OCI-LY1 (cell line): ENCODE measurements around the gene ADGRB2.

Experiments used
- H2AFZ ChIP-seq: fragments of 200-600 bp; sonication (generic), shearing (Covaris generic); 2 replicates; pipeline ENCODE4 v1.6.0; 2014; ENCODE audit warnings: antibody characterized with exemption, mild to moderate bottlenecking, low read length
- H3F3A ChIP-seq: fragments of 200-600 bp; sonication (generic), shearing (Covaris generic); 2 replicates; pipeline ENCODE4 v1.6.0; 2014; ENCODE audit warnings: mild to moderate bottlenecking, antibody characterized with exemption, low read length, moderate library complexity; ENCODE audit not compliant: insufficient read depth
- H3K27ac ChIP-seq: fragments of 200-600 bp; sonication (generic); 2 replicates; pipeline ENCODE4 v1.5.1; 2014; ENCODE audit warnings: low read length, mixed run types, mild to moderate bottlenecking, low read depth; ENCODE audit not compliant: poor library complexity, severe bottlenecking
- H3K27me3 ChIP-seq: fragments of 200-600 bp; sonication (generic); 2 replicates; pipeline ENCODE4 v1.6.0; 2014; ENCODE audit warnings: antibody characterized with exemption, mild to moderate bottlenecking, low read length, moderate library complexity; ENCODE audit not compliant: insufficient read depth
- H3K36me3 ChIP-seq: fragments of 200-600 bp; sonication (generic); 2 replicates; pipeline ENCODE4 v1.6.1; 2014; ENCODE audit warnings: mild to moderate bottlenecking, antibody characterized with exemption, low read length, moderate library complexity, mixed read lengths; ENCODE audit not compliant: insufficient read depth
- H3K4me1 ChIP-seq: fragments of 200-600 bp; sonication (generic); 2 replicates; pipeline ENCODE4 v1.5.1; 2014; ENCODE audit warnings: mild to moderate bottlenecking, low read length, moderate library complexity; ENCODE audit not compliant: insufficient read depth, severe bottlenecking
- H3K4me2 ChIP-seq: fragments of 200-600 bp; sonication (generic), shearing (Covaris generic); 2 replicates; pipeline ENCODE4 v1.6.1; 2014; ENCODE audit warnings: low read length
- H3K4me3 ChIP-seq: fragments of 200-600 bp; sonication (generic); 2 replicates; pipeline ENCODE4 v1.5.1; 2014; ENCODE audit warnings: low read length, low read depth, mild to moderate bottlenecking, mixed read lengths; ENCODE audit not compliant: poor library complexity, severe bottlenecking
- H3K79me2 ChIP-seq: fragments of 200-600 bp; shearing (Covaris generic); 2 replicates; pipeline ENCODE4 v1.6.1; 2016; ENCODE audit warnings: mixed run types, low read length, mixed read lengths; ENCODE audit not compliant: insufficient read depth
- H3K9ac ChIP-seq: fragments of 200-600 bp; sonication (generic), shearing (Covaris generic); 2 replicates; pipeline ENCODE4 v1.6.1; 2014; ENCODE audit warnings: mild to moderate bottlenecking, low read length, mixed read lengths
- H3K9me2 ChIP-seq: fragments of 200-600 bp; sonication (generic), shearing (Covaris generic); 2 replicates; pipeline ENCODE4 v1.6.1; 2014; ENCODE audit warnings: low read depth, mild to moderate bottlenecking, low read length, mixed read lengths
- H3K9me3 ChIP-seq: fragments of 200-600 bp; shearing (Covaris generic); 2 replicates; pipeline ENCODE4 v1.6.1; 2014; ENCODE audit warnings: low read length, mixed read lengths
- H4K20me1 ChIP-seq: fragments of 200-600 bp; sonication (generic), shearing (Covaris generic); 2 replicates; pipeline ENCODE4 v1.6.0; 2016; ENCODE audit warnings: mild to moderate bottlenecking, low read length; ENCODE audit not compliant: insufficient read depth
- EZH2 ChIP-seq: fragments of 200-600 bp; sonication (generic), shearing (Covaris generic); IDR thresholded peaks from 2 replicates; pipeline ENCODE4 v1.8.0; 2017; ENCODE audit warnings: borderline replicate concordance, mixed run types, mild to moderate bottlenecking, antibody characterized with exemption, low read length, moderate library complexity, mixed read lengths
- TF ChIP-seq, protein P1 (sequence below): fragments of 200-600 bp; sonication (generic), shearing (Covaris generic); IDR thresholded peaks from 2 replicates; pipeline ENCODE4 v1.5.1; 2017; ENCODE audit warnings: mild to moderate bottlenecking, antibody characterized with exemption, low read length, moderate library complexity, mixed read lengths

Gene ADGRB2

DNA sequence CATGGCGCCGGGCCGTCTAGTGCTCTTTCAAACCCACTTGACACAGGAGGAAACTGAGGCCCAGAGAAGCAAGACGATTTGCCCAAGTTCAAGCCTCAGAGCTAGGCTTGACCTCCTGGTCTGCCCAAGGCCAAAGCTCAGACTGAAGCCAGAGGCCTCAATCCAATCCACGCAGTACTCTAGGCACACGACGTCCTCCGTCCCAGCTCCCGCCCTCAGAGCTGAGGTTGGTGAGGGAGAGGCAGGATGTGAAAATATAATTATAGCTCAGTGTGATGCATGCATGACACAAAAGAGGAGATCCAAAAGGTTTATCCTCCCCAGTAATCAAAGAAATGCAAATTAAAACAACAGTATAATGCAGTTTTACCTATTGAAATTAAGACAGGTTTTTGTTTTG is 15.5 kb upstream of the ADGRB2 start:
- Histone ChIP-seq H3K79me2 (no peaks in the 10 kb centered on the region), H3F3A (no peaks in the 10 kb centered on the region), H3K27ac (no peak overlapping the region), H4K20me1 (no peaks in the 10 kb centered on the region), H3K36me3 (no peaks in the 10 kb centered on the region), H3K4me1 (peaks cover 15% of the 10 kb centered on the region), H3K9me3 (no peaks in the 10 kb centered on the region), H3K9ac (no peak overlapping the region), H3K27me3 (no peaks in the 10 kb centered on the region), H3K4me2 (no peak overlapping the region), H2AFZ (no peak overlapping the region), H3K9me2 (no peaks in the 10 kb centered on the region), H3K4me3 (no peak overlapping the region)
- no peak for TF ChIP-seq EZH2
- TF ChIP-seq, protein P1, sequence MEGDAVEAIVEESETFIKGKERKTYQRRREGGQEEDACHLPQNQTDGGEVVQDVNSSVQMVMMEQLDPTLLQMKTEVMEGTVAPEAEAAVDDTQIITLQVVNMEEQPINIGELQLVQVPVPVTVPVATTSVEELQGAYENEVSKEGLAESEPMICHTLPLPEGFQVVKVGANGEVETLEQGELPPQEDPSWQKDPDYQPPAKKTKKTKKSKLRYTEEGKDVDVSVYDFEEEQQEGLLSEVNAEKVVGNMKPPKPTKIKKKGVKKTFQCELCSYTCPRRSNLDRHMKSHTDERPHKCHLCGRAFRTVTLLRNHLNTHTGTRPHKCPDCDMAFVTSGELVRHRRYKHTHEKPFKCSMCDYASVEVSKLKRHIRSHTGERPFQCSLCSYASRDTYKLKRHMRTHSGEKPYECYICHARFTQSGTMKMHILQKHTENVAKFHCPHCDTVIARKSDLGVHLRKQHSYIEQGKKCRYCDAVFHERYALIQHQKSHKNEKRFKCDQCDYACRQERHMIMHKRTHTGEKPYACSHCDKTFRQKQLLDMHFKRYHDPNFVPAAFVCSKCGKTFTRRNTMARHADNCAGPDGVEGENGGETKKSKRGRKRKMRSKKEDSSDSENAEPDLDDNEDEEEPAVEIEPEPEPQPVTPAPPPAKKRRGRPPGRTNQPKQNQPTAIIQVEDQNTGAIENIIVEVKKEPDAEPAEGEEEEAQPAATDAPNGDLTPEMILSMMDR: no peak

DNA sequence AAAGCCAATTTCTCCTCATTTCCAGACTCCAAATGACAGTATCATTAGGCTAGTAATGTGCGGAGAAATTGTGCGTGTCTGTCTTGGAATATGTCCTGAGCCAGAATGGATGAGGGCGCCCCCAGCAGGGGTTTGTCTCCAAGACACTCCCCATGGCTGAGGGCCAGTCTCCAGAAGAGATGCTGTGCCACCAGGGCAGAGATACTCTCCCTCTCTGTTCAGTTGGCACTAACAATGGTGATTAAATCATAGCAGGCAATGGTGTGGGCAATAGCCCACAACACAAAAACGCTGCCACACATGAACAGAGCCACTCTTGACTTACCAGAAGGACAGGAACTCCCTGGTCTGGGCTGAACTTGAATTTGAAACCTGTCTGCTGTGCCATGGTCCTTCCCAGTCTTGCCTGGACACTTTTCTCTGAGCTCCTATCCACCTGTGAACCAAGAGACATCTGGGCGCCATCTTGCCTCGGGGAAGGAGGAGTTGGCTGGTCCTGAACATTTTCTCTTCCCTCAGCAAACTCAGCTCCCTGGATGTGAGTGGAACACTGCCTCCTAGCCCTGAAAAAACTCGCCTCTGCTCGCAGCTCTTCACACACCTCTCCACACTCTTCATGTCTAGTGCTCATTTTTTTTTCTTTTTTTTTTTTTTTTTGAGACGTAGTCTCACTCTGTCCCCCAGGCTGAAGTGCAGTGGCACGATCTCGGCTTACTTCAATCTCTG is 14.8 kb upstream of the ADGRB2 start:
- no peak overlapping the region for H3K9ac ChIP-seq
- H3K27me3 ChIP-seq: no peaks in the 10 kb centered on the region
- TF ChIP-seq EZH2: no peak
- TF ChIP-seq, protein P1: no peak; the same call in 1 of the 2 replicates
- H3K9me2 ChIP-seq: no peaks in the 10 kb centered on the region
- no peak overlapping the region for H3K27ac ChIP-seq
- H3K9me3 ChIP-seq: no peaks in the 10 kb centered on the region
- no peaks in the 10 kb centered on the region for H3K36me3 ChIP-seq
- no peaks in the 10 kb centered on the region for H4K20me1 ChIP-seq
- H2AFZ ChIP-seq: no peak overlapping the region
- peaks cover 9% of the 10 kb centered on the region for H3K4me1 ChIP-seq
- H3K4me3 ChIP-seq: no peak overlapping the region
- no peaks in the 10 kb centered on the region for H3F3A ChIP-seq
- no peaks in the 10 kb centered on the region for H3K79me2 ChIP-seq
- no peak overlapping the region for H3K4me2 ChIP-seq

DNA sequence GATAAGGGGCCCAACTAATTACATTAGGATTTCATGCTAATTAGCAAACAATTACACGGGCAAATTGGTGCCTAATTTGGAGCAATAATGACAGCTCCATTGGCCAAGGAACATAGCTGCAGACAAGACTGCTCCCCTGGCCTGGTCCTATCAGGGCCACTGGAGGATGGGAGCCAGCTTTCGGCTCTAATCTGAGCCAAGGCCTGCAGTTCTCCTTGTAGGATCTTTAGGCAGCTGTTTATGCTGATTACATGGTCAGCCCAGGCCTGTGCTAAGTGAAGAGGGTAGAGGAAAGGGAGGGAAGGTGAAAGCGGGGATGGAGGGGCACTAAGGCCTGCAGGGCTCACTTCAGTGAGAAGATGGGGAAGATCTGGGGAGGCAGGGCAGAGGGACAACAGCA is 12.4 kb upstream of the ADGRB2 start:
- no peak for TF ChIP-seq EZH2
- TF ChIP-seq, protein P1: no peak
- no peak overlapping the region for H3K27ac ChIP-seq
- H3F3A ChIP-seq: no peaks in the 10 kb centered on the region
- H3K79me2 ChIP-seq: no peaks in the 10 kb centered on the region
- H3K4me1 ChIP-seq: peaks cover 16% of the 10 kb centered on the region
- H3K4me2 ChIP-seq: no peak overlapping the region
- no peak overlapping the region for H2AFZ ChIP-seq
- no peaks in the 10 kb centered on the region for H3K9me2 ChIP-seq
- H3K27me3 ChIP-seq: peaks cover 2% of the 10 kb centered on the region; the same call in 1 of the 2 replicates
- H3K4me3 ChIP-seq: no peak overlapping the region
- H3K36me3 ChIP-seq: no peaks in the 10 kb centered on the region
- H3K9me3 ChIP-seq: no peaks in the 10 kb centered on the region
- H4K20me1 ChIP-seq: no peaks in the 10 kb centered on the region
- no peak overlapping the region for H3K9ac ChIP-seq
